Hepatocyte (in vitro differentiated cells): ENCODE data around the gene ESPNL. TPM values are rescaled to one million over a fixed set of nuclear protein-coding genes. Genes with fewer than 3 reads are reported as not detected.

Experiments used
- DNase-seq: peaks from one replicate; pipeline ENCODE4 v3.0.0-alpha.2; 2016; ENCODE audit warnings: low spot score
- H2AFZ ChIP-seq: fragments of 200-600 bp; sonication (generic); 2 replicates; pipeline ENCODE4 v1.6.0; 2016; ENCODE audit warnings: antibody characterized with exemption, mild to moderate bottlenecking
- H3K27ac ChIP-seq: fragments of 200-600 bp; sonication (generic); 2 replicates; pipeline ENCODE4 v1.5.1; 2016; ENCODE audit warnings: mild to moderate bottlenecking
- H3K27me3 ChIP-seq: fragments of 200-600 bp; sonication (generic); 2 replicates; pipeline ENCODE4 v1.6.1; 2016
- H3K36me3 ChIP-seq: fragments of 200-600 bp; sonication (generic); replicated peaks from 2 replicates; pipeline ENCODE4 v1.5.1; 2016; ENCODE audit warnings: low read depth; ENCODE audit not compliant: insufficient read depth
- H3K4me1 ChIP-seq: fragments of 200-600 bp; sonication (generic); 2 replicates; pipeline ENCODE4 v1.5.1; 2016; ENCODE audit warnings: mild to moderate bottlenecking, moderate library complexity; ENCODE audit not compliant: insufficient read depth
- H3K4me2 ChIP-seq: fragments of 200-600 bp; sonication (generic); 2 replicates; pipeline ENCODE4 v1.6.0; 2016
- H3K4me3 ChIP-seq: fragments of 200-600 bp; sonication (generic); 2 replicates; pipeline ENCODE4 v1.5.1; 2016; ENCODE audit warnings: mild to moderate bottlenecking
- H3K79me2 ChIP-seq: fragments of 200-600 bp; sonication (generic); 2 replicates; pipeline ENCODE4 v1.6.0; 2017; ENCODE audit warnings: mild to moderate bottlenecking
- H3K9me2 ChIP-seq: fragments of 200-600 bp; sonication (generic); replicated peaks from 2 replicates; pipeline ENCODE4 v1.6.0; 2017; ENCODE audit warnings: mild to moderate bottlenecking; ENCODE audit not compliant: insufficient read depth
- H3K9me3 ChIP-seq: fragments of 200-600 bp; sonication (generic); 2 replicates; pipeline ENCODE4 v1.5.1; 2016; ENCODE audit warnings: low read depth, mild to moderate bottlenecking
- H4K20me1 ChIP-seq: fragments of 200-600 bp; sonication (generic); 2 replicates; pipeline ENCODE4 v1.6.0; 2016; ENCODE audit warnings: mild to moderate bottlenecking; ENCODE audit not compliant: insufficient read depth, poor library complexity, severe bottlenecking
- EZH2 ChIP-seq: fragments of 200-600 bp; sonication (generic); IDR thresholded peaks from 2 replicates; pipeline ENCODE4 v1.6.1; 2016; ENCODE audit warnings: antibody characterized with exemption, mild to moderate bottlenecking, borderline replicate concordance
- EZH2phosphoT487 ChIP-seq: fragments of 200-600 bp; sonication (generic); IDR thresholded peaks from one replicate; pipeline ENCODE4 v1.6.1; 2018; ENCODE audit warnings: antibody characterized with exemption, mild to moderate bottlenecking, low read depth, moderate library complexity; ENCODE audit not compliant: unreplicated experiment, severe bottlenecking
- WGBS: methylation state at CpG from one replicate; pipeline ENCODE4 v1.1.6; 2016; ENCODE audit warnings: low lambda C conversion rate; ENCODE audit errors: missing lambda C conversion rate; 5-methylcytosine and 5-hydroxymethylcytosine counted together
- polyA plus RNA-seq: library from polyadenylated mRNA; unstranded; fragments of >200 nt; fragmentation: Nextera tagmentation; extraction: Ambion mirVana; gene quantifications from 2 replicates; pipeline ENCODE4 v1.2.1, GENCODE V29; 2016
- total RNA-seq: library from RNA; depleted of rRNA; stranded (reverse); fragments of >200 nt; gene quantifications from 2 replicates; pipeline ENCODE4 v1.2.3, GENCODE V29; 2014
- TF ChIP-seq, protein P1 (sequence below): fragments of 200-600 bp; sonication (generic); IDR thresholded peaks from 2 replicates; pipeline ENCODE4 v1.5.1; 2016; ENCODE audit warnings: antibody characterized with exemption, mild to moderate bottlenecking; ENCODE audit not compliant: poor library complexity

The ESPNL gene
- total and polyA plus RNA-seq, 2 experiments from 2014 or later = 0.27 to 0.62 TPM

DNA sequence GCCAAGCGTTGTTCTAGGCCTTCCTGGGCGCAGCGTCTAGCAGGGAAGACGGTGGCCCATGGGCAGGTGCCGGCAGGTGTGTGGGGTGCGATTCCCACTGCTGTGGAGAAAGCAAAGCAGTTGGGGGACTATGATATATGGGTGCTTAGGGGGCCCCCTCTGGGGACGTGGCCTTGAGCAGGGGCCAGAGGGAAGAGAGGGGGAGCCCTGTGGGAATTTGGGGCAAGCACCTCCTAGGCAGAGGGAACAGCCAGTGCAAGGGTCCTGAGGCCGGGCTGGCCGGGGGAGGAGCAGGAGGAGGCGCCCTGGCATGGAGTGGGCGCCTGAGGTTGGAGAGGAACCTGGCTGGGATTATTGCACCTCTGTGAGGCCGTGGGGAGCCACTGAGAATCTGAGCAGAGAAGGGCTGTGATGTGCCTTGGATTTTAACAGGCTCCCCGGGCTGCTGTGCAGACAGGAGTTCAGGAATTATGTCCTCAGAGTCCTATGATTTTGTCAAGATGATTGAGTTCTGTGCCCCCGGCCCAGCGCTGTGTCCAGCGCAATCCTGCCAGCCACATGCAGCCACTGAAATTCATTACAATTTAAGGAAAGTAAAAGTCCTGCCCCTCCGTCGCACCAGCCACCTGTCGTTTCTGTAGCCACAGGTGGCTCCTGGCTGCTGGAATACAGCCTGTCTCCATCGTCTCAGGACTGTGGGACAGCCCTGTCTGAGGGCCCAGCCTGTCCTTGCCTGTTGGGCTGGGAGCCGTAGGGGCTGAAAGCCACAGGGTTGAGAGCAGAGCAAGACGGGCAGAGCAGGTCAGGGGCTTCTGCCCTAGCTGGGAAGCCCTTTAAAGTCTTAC, 29.2 kb downstream of the ESPNL start:
- H3K36me3 ChIP-seq = no peaks in the 10 kb centered on the region
- H3K9me2 ChIP-seq = no peaks in the 10 kb centered on the region
- H4K20me1 ChIP-seq = no peaks in the 10 kb centered on the region
- no peaks in the 10 kb centered on the region for H3K9me3 ChIP-seq
- H2AFZ ChIP-seq = no peak overlapping the region
- no peak for DNase-seq
- no peaks in the 10 kb centered on the region for H3K79me2 ChIP-seq
- no peak overlapping the region for H3K4me2 ChIP-seq
- H3K4me3 ChIP-seq = no peak overlapping the region
- whole genome bisulfite sequencing = 90% methylated on average over 22 of the region's 22 CpGs
- H3K27me3 ChIP-seq = no peaks in the 10 kb centered on the region
- no peaks in the 10 kb centered on the region for H3K4me1 ChIP-seq
- H3K27ac ChIP-seq = no peak overlapping the region
- TF ChIP-seq, protein P1, sequence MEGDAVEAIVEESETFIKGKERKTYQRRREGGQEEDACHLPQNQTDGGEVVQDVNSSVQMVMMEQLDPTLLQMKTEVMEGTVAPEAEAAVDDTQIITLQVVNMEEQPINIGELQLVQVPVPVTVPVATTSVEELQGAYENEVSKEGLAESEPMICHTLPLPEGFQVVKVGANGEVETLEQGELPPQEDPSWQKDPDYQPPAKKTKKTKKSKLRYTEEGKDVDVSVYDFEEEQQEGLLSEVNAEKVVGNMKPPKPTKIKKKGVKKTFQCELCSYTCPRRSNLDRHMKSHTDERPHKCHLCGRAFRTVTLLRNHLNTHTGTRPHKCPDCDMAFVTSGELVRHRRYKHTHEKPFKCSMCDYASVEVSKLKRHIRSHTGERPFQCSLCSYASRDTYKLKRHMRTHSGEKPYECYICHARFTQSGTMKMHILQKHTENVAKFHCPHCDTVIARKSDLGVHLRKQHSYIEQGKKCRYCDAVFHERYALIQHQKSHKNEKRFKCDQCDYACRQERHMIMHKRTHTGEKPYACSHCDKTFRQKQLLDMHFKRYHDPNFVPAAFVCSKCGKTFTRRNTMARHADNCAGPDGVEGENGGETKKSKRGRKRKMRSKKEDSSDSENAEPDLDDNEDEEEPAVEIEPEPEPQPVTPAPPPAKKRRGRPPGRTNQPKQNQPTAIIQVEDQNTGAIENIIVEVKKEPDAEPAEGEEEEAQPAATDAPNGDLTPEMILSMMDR = no peak
- no peak for TF ChIP-seq EZH2phosphoT487
- TF ChIP-seq EZH2 = no peak

DNA sequence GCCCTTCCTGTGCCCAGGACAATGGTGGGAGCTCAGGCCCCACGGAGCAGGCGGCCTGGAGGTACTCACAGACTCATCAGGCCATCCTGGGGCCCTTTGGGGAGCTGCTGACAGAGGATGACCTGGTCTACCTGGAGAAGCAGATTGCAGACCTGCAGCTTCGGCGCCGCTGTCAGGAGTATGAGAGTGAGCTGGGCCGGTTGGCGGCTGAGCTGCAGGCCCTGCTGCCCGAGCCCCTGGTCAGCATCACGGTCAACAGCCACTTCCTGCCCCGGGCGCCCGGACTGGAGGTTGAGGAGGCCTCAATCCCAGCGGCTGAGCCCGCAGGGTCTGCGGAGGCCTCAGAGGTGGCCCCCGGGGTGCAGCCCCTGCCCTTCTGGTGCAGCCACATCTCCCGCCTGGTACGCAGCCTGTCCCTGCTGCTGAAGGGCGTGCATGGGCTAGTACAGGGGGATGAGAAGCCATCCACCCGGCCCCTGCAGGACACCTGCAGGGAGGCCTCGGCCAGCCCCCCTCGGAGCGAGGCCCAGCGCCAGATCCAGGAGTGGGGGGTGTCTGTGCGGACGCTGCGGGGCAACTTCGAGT, 30.1 kb downstream of the ESPNL start:
- Histone ChIP-seq H3K9me2 (no peaks in the 10 kb centered on the region), H3K9me3 (no peaks in the 10 kb centered on the region), H3K36me3 (no peaks in the 10 kb centered on the region), H4K20me1 (no peaks in the 10 kb centered on the region), H3K79me2 (no peaks in the 10 kb centered on the region), H3K27me3 (no peaks in the 10 kb centered on the region), H3K27ac (no peak overlapping the region), H3K4me2 (no peak overlapping the region), H2AFZ (no peak overlapping the region), H3K4me1 (no peaks in the 10 kb centered on the region), H3K4me3 (no peak overlapping the region)
- TF ChIP-seq EZH2phosphoT487 = no peak
- TF ChIP-seq, protein P1 = no peak
- no peak for TF ChIP-seq EZH2
- 95% methylated on average over 28 of the region's 28 CpGs for WGBS
- DNase-seq = no peak

DNA sequence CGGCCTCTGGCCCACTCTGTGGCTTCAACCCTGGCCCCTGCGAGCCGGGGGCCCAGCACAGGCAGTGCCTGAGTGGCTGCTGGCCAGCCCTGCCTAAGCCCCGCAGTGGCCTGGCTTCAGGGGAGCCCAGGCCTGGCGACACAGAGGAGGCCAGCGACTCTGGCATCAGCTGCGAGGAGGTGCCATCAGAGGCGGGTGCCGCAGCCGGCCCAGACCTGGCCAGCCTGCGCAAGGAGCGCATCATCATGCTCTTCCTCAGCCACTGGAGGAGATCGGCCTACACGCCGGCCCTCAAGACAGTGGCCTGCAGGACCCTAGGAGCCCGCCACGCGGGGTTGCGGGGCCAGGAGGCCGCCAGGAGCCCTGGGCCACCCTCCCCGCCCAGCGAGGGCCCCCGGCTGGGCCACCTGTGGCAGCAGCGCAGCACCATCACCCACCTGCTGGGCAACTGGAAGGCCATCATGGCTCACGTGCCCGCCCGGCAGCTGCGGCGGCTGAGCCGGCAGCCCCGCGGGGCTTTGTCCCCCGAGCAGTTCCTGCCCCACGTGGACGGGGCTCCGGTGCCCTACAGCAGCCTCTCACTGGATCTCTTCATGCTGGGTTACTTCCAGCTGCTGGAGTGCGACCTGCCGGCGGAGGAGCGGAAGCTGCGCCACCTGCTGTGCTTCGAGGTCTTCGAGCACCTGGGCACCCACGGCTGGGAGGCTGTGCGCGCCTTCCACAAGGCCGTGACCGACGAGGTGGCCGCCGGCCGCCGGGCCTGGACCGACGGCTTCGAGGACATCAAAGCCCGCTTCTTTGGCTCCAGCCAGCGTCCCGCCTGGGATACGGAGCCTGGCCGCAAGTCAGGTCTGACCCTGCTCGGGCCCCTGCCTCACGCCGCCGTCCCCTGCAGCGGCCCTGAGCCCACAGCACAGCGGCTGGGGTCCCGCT, 30.8 kb downstream of the ESPNL start:
- Histone ChIP-seq H2AFZ (no peak overlapping the region), H3K4me1 (no peaks in the 10 kb centered on the region), H3K9me3 (no peaks in the 10 kb centered on the region), H3K27ac (no peak overlapping the region), H3K79me2 (no peaks in the 10 kb centered on the region), H3K36me3 (no peaks in the 10 kb centered on the region), H3K27me3 (no peaks in the 10 kb centered on the region), H3K9me2 (no peaks in the 10 kb centered on the region), H4K20me1 (no peaks in the 10 kb centered on the region), H3K4me3 (no peak overlapping the region), H3K4me2 (no peak overlapping the region)
- WGBS = 94% methylated on average over 62 of the region's 68 CpGs
- TF ChIP-seq EZH2 (no peak), EZH2phosphoT487 (no peak)
- TF ChIP-seq, protein P1 = no peak
- DNase-seq = no peak
